HG02798 (cell line): ENCODE results near the gene SH3BP5.

Experiments
- ATAC-seq: cut with Tn5 transposase; IDR thresholded peaks from one replicate; pipeline ENCODE4 v1.9.1; 2021; ENCODE audit warnings: mild to moderate bottlenecking; ENCODE audit not compliant: unreplicated experiment, poor library complexity

The SH3BP5 gene

DNA sequence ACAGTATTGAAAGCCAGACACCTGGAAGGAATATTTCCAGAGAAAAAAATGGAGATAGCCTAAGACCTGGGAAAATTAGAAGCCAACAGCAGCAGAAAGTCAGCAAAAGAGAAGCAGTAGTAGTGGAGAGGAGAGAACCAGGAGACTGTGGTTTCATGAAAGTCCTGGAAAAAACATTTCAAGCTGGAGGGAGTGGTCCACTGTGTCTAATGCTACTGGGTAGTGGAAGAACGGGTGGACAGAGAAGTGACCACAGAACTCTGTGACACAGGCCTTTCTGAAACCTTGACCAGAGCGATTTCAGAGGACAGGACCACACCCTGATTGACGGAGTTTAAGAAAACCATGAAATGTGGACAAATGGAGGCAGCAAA lies 15.3 kb upstream of the SH3BP5 start:
- no peak for ATAC-seq

DNA sequence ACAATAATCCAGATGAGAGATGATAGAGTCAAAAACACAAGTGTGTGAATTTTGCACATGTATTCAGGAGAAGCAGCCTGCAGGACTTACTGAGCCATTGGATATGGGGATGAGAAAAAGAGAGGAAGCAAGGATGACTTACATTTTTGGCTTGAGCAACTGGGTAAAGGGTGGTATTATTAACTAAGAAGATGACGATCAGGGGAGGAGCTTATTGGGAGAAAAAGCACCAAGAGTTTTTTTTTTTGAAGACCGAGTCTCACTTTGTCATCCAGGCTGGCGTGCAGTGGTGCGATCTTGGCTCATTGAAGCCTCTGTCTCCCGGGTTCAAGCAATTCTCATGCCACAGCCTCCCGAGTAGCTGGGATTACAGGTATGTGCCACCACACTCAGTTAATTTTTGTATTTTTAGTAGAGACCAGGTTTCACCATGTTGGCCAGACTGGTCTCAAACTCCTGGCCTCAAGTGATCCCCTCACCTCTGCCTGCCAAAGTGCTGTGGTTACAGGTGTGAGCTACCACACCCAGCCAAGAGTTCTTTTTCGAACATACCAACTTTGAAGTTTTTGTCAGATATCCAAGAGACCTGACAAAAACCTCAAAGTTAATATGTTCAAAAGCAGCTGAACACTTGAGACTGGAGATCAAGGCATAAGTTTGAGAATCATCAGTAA lies 14.8 kb upstream of the SH3BP5 start:
- ATAC-seq, result no peak

GRCh38 chr3:15346516-15346915 lies 14.1 kb upstream of the SH3BP5 start:
- no peak for ATAC-seq

- ATAC-seq, result peak; percentile 92
Measured at GRCh38 chr3:15345608-15346137, 13.3 kb upstream of the SH3BP5 start.

GRCh38 chr3:15345066-15345607 lies 12.8 kb upstream of the SH3BP5 start:
- peak; percentile 26 for ATAC-seq

DNA sequence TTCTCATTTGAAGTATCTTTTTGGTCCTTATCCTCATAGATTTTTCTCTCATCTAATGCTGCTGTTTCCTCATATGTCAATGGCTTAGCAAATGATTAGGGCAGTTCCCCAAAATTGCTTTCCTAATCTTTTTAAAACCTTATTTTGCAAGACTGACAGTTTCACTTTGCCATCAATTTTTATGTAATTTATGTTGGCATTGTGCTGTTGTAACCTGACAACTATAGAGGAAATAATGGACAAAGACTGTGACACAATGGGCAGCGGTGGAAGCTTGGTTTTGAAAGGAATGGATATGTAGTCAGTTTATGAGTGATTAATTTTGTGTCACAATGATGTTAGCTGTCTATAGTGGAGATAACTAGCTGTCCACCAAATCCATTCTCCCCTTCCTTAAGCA lies 10.6 kb upstream of the SH3BP5 start:
- ATAC-seq, result no peak

GRCh38 chr3:15342246-15342645 lies 9.9 kb upstream of the SH3BP5 start:
- ATAC-seq, result no peak

DNA sequence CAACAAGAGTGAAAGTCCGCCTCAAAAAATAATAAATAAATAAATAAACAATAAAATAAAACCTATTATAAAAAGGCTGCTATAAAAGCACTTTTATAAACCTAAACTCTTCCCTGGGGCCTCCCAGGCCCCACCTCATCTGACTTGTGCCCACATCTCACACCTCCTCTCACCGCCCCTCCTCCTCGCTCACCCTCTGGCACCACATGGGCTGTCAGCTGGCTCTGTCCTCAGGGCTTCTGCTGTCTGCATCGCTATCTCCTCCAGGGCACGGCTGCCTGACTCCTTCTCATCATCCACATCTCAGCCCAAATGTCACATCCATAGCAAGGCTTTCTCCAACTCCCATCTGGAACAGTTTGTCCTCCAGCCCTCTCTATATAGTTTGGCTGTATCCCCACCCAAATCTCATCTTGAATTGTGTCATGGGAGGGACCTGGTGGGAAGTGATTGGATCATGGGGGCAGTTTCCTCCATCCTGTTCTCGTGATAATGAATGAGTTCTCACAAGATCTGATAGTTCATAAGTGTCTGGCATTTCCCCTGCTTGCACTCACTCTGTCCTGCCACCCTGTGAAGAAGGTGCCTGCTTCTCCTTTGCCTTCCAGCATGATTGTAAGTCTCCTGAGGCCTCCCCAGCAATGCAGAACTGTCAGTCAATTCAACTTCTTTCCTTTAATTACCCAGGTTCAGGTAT lies 8.8 kb upstream of the SH3BP5 start:
- ATAC-seq, result no peak

DNA sequence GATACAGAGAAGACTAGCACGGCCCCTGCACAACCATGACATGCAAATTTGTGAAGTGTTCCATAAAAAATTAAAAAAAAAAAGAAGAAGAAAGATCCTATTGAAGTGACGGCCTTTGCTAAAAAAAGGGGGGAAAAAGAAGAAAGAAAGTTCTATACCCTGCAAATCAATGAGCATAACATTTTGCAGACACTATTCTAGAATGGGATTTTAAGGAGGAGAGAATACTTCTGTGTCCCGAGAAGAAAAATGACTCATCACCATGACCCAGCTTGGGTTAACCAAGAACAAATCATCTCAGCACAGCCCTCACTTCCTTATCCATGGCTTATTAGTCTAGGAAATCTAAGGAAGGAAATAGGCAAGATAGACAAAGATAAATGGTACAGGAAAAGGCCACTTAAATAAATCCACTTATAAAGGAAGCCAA lies 7.4 kb upstream of the SH3BP5 start:
- no peak for ATAC-seq

DNA sequence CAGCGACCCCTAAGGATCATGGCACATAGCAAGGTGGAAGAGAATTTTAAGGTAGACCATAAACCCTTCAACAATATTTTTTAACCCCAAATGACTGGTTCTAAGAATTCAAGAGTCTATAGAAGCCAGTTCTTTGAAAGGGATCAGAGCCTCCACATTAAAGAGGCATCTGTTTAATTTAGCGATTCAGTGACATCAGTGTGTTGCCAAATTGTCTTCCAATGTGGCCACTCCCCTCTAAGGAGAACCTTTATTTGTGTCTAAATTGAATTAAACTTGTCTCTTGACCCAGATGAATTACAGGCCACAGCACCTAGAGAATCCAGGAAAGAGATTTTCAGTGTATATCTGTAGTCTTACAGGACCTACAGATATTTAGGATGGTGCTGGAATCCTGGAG lies 6.6 kb upstream of the SH3BP5 start:
- no peak for ATAC-seq

DNA sequence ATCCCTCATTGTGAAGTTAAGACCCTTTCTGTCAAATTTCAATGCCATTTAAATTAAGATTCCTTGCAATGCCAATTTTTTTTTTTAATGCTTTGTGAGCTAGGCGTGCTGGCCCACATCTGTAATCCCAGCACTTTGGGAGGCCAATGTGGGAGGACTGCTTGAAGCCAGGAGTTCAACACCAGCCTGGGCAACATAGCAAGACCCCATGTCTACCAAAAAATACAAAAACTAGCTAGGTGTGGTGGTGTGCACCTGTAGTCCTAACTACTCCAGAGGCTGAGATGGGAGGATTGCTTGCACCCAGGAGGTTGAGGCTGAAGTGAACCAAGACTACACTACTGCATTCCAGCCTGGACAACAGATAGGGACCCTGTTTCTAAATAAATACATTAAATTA lies 5.6 kb upstream of the SH3BP5 start:
- no peak for ATAC-seq

DNA sequence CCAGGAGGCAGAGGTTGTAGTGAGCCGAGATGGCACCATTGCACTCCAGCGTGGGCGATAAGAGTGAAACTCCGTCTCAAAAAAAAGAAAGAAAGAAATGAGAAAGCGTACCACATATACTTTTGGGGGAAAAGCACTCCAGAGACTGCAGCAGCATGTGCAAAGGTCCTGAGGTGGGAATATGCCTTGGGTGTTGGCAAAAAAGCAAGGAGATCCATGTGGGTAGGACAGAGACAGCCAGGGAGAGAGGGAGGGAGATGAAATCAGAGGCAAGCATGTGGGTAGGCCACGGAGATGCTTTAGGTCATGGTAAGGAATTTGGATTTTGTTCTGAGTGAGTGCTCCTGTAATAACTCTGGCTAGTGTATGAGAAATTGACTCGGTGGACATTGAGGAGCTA lies 3.7 kb upstream of the SH3BP5 start:
- ATAC-seq, result no peak

DNA sequence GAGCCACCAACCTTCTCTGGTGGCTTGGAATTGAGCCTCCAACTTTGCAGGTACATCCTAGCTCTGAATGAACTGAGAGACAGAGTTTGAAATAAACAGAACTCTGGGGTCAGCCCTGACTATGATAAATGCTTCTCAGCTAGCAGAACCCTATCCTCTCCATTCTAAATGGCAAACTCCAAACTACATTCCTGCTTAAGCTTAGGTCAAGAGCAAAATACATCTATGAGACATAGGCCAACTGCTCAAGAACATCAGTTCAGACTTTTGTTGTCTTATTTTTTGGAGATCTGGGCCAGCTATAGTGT lies 1.5 kb upstream of the SH3BP5 start:
- ATAC-seq, result no peak

GRCh38 chr3:15333099-15333955 lies 941 bp upstream of the SH3BP5 start:
- no peak for ATAC-seq

DNA sequence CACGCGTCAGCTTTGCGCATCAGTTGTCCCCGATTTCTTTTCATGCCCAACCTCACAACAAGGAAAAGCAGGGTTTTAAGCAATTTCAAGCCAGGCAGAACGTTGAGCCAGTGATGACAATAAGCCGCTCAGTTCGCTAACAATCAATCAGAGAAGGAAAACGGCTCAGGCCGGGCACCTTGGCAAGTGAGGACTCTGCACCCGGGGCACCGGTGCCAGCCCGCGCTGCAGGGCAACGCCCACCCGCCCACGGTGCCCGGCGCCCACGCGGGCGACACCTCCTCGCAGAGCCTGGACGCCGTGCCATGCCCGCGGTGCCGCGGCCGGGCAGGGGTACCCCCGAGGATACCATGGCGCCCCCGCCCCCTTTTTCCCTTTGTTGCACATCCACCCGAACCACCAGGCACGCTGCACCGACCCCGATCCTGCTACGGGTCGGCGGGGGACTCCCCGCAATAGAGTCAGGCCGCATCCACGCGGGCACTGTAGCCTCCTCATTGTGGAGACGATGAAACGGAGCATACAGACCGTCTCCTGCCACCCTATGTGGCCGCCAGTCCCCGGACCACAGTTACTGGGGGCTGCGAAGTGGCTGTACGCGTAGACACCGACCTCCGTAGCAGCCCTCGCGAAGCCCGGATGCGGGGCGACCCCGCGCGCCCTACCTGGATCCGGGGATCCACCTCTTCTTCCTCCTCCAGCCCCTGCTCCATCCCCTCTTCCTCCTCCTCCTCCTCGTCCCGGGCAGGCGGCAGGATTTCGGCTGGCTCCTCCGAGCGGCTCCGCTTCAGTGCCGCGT lies 581 bp downstream of the SH3BP5 start:
- ATAC-seq, result peak; percentile 27

- no peak for ATAC-seq
Measured at GRCh38 chr3:15331072-15331605, 1.2 kb downstream of the SH3BP5 start.

- no peak for ATAC-seq
Measured at GRCh38 chr3:15330031-15330596, 2.3 kb downstream of the SH3BP5 start.

DNA sequence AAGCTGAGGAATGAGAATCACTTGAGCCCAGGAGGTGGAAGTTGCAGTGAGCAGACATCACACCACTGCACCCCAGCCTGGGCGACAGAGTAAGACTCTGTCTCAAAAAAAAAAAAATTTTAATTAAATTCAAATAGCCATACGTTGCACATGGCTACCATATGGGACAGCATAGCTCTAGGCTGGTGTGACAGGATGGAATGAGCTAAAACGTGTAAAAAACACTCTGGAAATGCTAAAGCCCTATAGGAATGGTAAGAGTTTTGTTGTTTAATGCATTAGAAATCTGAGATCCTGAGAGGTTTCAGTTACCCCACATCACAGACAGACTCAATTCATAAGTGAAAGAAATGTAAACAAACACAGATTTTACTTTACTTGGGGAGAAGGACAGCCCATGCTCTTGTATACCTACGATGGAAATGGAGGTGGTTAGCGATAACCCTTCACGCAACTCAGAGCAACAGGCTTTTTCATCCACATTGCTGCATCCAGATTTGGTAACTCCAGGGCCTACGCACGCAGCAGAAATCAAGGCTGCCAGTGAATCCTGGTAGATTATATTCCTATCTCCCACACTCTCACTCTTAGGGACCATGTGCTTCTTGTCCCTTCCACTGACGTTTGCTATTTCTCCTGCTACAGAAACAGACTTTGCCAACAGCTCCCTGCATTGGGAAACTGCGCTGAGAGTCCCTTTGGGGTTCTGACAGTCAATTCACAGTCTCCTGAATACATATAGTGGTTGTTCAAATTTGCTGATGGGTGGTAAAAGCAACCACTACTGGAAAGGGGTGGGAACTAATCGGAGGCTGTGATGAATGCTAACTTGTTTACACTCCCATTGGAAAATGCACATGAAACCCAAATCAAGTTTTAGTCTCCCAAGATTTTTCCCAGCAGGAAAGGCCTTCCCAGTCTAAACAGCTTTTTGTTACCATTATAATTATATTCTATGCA lies 3.1 kb downstream of the SH3BP5 start:
- ATAC-seq, result no peak
